Measurements from ENCODE around the gene USP10. TPM values are rescaled to one million over a fixed set of nuclear protein-coding genes. Genes with fewer than 3 reads are reported as not detected.

The USP10 gene
- total and polyA plus RNA-seq, 2 donors (not counting 1 experiment from before 2014, with no cell fraction given): 48.9 to 134 TPM

- Histone ChIP-seq H3K4me3 (ENCODE audit: control extremely low read depth in 1 of 5, extremely low read depth in 1 of 5, insufficient read depth in 1 of 5, low read depth in 2 of 5, low read length in 4 of 5) (no peak overlapping the region), H3K4me2 (replicated peaks; ENCODE audit: low read depth, low read length, poor library complexity, severe bottlenecking) (no peak overlapping the region), H3K27me3 (replicated peaks in 1 of 4; ENCODE audit: control extremely low read depth in 1 of 4, control insufficient read depth in 3 of 4, insufficient read depth in 4 of 4, low read length in 3 of 4) (no peaks in the 10 kb centered on the region), H4K20me1 (ENCODE audit: control insufficient read depth, insufficient read depth, low read length, poor library complexity, severe bottlenecking) (peaks cover 96% of the 10 kb centered on the region), H3K9me3 (ENCODE audit: control extremely low read depth in 1 of 3, control insufficient read depth in 2 of 3, insufficient read depth in 1 of 3, low read length in 2 of 3) (no peaks in the 10 kb centered on the region), H3K27ac (ENCODE audit: low read length in 2 of 2) (no peak overlapping the region), H3K79me2 (ENCODE audit: control insufficient read depth, insufficient read depth, low read length) (peaks cover 100% of the 10 kb centered on the region), H2AFZ (ENCODE audit: insufficient read depth, low read depth, low read length, poor library complexity, severe bottlenecking) (no peak overlapping the region), H3K36me3 (replicated peaks in 1 of 2; ENCODE audit: control extremely low read depth in 1 of 2, control insufficient read depth in 1 of 2, extremely low read depth in 1 of 2, insufficient read depth in 2 of 2, low read length in 1 of 2) (peaks cover 6 to 21% of the 10 kb centered on the region in 2 experiments), H3K9ac (ENCODE audit: low read length) (no peak overlapping the region), H3K4me1 (ENCODE audit: control insufficient read depth in 2 of 2, insufficient read depth in 2 of 2, low read length in 2 of 2) (peaks cover 31 to 35% of the 10 kb centered on the region in 2 donors)
- Mint-ChIP-seq H3K4me1 (peaks cover 83% of the 10 kb centered on the region), H3K27me3 (no peaks in the 10 kb centered on the region), H3K4me3 (no peak overlapping the region), H3K27ac (no peak overlapping the region), H3K9me3 (ENCODE audit: insufficient read depth) (no peaks in the 10 kb centered on the region)
- ChIA-PET POLR2A (interaction anchor here (0.9 kb wide), 1 partner anchor 12 kb away, joined by 5 read pairs; no protein-coding TSS in a partner anchor), CTCF (interaction anchor here (0.7 to 3.1 kb wide), 2 partner anchors 8 to 13 kb away, joined by 4 to 18 read pairs; no protein-coding TSS in a partner anchor)
- intact Hi-C loops (cut with micrococcal nuclease): no loop called here
- no peak for TF ChIP-seq EZH2 (IDR thresholded peaks at IDR 0.05; ENCODE audit: borderline replicate concordance, insufficient read depth, low read depth, low read length, poor library complexity, severe bottlenecking)
- TF ChIP-seq, protein P1, sequence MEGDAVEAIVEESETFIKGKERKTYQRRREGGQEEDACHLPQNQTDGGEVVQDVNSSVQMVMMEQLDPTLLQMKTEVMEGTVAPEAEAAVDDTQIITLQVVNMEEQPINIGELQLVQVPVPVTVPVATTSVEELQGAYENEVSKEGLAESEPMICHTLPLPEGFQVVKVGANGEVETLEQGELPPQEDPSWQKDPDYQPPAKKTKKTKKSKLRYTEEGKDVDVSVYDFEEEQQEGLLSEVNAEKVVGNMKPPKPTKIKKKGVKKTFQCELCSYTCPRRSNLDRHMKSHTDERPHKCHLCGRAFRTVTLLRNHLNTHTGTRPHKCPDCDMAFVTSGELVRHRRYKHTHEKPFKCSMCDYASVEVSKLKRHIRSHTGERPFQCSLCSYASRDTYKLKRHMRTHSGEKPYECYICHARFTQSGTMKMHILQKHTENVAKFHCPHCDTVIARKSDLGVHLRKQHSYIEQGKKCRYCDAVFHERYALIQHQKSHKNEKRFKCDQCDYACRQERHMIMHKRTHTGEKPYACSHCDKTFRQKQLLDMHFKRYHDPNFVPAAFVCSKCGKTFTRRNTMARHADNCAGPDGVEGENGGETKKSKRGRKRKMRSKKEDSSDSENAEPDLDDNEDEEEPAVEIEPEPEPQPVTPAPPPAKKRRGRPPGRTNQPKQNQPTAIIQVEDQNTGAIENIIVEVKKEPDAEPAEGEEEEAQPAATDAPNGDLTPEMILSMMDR (IDR thresholded peaks at IDR 0.05): no peak
- 91% methylated on average over 6 of the region's 8 CpGs for WGBS (ENCODE audit: insufficient coverage)
- ATAC-seq (ENCODE audit: low read depth) (no peak), DNase-seq (no peak)
These were observed 12.4 kb downstream of the USP10 start for GRCh38 chr16:84712138-84712671.

Measured in B cell (primary cell).